ENCODE data around the gene RPL38. TPM values are rescaled to one million over a fixed set of nuclear protein-coding genes. Genes with fewer than 3 reads are reported as not detected.

The RPL38 gene
- polyA plus RNA-seq, 1 experiment, result 1,841 TPM

DNA sequence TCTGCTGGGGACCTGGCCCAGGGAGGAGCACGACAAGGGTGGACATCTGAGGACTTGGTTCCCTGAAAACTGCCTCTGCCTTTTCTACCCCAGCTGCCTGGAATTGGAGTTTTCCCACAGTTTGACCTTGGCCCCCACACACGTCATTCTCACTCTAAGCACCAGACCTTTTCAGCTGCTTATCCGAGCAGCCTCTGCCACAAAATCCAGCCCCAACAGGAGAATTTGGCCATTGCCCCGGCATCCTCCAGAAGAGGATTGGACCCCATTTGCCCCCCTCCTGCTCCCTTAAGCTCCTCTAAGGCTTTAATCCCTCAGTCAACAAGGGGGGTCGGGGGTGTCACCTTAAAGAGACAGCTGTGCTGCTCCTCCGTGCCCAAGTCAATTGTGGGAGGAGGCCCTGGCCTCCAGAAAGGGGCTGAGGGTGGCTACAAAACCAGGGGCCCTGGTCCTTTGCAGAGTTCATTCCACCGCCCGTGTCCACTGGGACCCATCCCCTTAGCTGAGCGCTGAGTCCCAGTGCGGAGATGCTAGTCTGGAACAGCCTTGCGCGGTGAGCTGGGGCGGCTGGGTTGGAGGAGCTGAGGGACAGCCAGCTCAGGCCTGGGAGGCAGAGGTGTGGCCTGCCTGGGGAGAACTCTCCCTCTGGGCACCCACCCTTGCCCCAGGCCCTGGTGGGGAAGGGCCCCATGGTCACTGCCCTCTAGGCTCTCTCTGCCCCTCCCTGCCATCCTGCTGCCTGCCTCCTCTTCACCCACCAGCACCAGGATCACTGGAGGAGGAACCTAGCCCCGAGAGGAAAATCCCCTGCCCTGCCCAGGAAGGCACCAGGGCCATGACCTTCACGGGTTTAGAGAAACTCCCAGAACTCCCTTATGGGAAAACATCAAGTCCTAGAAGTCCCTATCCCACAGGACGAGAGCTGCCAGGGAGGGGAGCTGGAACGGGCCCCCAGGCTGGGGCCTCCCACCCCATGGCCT lies 28.7 kb downstream of the RPL38 start:
- Histone ChIP-seq H3K27me3 (ENCODE audit: control insufficient read depth, insufficient read depth, low read length) (no peaks in the 10 kb centered on the region), H3K36me3 (ENCODE audit: control insufficient read depth, insufficient read depth, low read length) (no peaks in the 10 kb centered on the region), H3K4me3 (ENCODE audit: low read depth, low read length) (no peak overlapping the region)
- DNase-seq (ENCODE audit: low read depth), result no peak
- POLR2A ChIA-PET, result no interaction called here
- TF ChIP-seq, protein P1, sequence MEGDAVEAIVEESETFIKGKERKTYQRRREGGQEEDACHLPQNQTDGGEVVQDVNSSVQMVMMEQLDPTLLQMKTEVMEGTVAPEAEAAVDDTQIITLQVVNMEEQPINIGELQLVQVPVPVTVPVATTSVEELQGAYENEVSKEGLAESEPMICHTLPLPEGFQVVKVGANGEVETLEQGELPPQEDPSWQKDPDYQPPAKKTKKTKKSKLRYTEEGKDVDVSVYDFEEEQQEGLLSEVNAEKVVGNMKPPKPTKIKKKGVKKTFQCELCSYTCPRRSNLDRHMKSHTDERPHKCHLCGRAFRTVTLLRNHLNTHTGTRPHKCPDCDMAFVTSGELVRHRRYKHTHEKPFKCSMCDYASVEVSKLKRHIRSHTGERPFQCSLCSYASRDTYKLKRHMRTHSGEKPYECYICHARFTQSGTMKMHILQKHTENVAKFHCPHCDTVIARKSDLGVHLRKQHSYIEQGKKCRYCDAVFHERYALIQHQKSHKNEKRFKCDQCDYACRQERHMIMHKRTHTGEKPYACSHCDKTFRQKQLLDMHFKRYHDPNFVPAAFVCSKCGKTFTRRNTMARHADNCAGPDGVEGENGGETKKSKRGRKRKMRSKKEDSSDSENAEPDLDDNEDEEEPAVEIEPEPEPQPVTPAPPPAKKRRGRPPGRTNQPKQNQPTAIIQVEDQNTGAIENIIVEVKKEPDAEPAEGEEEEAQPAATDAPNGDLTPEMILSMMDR (IDR thresholded peaks at IDR 0.05; ENCODE audit: insufficient read depth, low read depth, low read length), result no peak
- CTCF ChIA-PET, result interaction anchor here (0.6 to 1.0 kb wide), 3 partner anchors 9 to 419 kb away, joined by 3 to 5 read pairs (median 3); no protein-coding TSS in a partner anchor

DNA sequence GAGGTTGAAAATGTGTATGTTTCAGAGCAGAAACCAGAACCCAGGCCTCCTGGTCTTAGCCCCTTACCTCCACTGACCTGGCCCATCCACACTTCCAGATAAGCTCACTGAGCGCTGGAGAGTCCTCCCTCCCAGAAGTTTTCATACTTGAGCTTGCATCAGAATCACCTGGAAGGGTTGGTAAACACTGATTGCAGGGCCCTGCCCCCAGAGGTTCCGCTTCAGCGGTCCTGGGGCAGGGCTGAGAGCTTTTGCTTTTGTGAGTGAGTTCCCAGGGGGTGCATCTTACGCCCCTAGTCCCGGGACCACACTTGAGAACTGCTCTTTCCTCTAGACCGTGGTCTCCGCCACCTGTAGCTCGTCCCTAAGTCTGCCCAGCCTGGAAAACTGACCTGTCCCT lies 30.5 kb downstream of the RPL38 start:
- Histone ChIP-seq H3K36me3 (ENCODE audit: control insufficient read depth, insufficient read depth, low read length) (no peaks in the 10 kb centered on the region), H3K27me3 (ENCODE audit: control insufficient read depth, insufficient read depth, low read length) (no peaks in the 10 kb centered on the region), H3K4me3 (ENCODE audit: low read depth, low read length) (no peak overlapping the region)
- DNase-seq (ENCODE audit: low read depth), result no peak
- ChIA-PET POLR2A (no interaction called here), CTCF (no interaction called here)
- TF ChIP-seq, protein P1 (IDR thresholded peaks at IDR 0.05; ENCODE audit: insufficient read depth, low read depth, low read length), result no peak

DNA sequence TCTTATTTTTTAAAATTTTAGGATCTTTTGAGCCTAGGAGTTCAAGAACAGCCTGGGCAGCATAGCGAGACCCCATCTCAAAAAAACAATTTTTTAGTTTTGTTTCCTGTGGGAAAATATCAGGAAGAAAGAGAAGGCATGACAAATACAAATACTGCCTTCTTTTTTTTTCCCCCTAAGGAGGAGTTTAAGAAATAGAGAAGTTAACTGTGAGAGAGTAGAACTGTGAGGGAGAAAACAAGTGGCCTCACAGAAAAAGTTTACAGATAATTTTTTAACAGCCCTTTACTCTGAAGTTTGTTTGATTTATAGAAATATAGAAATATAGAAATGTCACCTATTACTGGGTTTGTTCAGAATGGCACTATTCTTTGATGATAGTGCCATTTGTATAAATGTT lies 31.0 kb downstream of the RPL38 start:
- H3K27me3 ChIP-seq (ENCODE audit: control insufficient read depth, insufficient read depth, low read length), result no peaks in the 10 kb centered on the region
- TF ChIP-seq, protein P1 (IDR thresholded peaks at IDR 0.05; ENCODE audit: insufficient read depth, low read depth, low read length), result no peak
- CTCF ChIA-PET, result no interaction called here
- no peak overlapping the region for H3K4me3 ChIP-seq (ENCODE audit: low read depth, low read length)
- no peak for DNase-seq (ENCODE audit: low read depth)
- no peaks in the 10 kb centered on the region for H3K36me3 ChIP-seq (ENCODE audit: control insufficient read depth, insufficient read depth, low read length)
- POLR2A ChIA-PET, result no interaction called here

DNA sequence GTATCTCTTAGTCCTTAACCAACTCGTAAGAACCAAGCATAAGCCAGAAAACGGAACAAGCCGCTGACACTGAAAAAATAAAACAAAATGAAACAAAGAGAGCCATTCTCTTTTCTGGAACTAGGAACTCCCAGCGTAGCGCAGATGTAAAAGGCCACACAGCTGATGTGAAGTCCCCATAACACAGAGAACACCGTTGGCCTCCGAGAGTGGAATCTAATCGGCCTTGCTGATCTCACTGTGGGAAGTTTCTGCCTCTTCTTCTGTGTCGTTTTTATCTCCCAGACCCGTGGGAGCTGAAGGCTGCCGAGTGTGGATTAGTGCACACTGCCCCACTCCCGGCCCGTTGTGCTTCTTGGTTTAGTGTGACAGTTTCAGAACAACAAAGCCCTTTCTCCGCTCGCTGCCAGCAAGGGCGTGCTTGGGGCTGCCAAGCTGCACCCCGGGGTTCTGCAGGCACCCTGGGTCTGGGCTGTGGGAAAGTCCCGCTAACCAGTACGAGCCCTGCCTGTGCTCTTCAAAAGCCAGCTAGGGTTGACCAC lies 31.6 kb downstream of the RPL38 start:
- no peak for DNase-seq (ENCODE audit: low read depth)
- Histone ChIP-seq H3K36me3 (ENCODE audit: control insufficient read depth, insufficient read depth, low read length) (no peaks in the 10 kb centered on the region), H3K4me3 (ENCODE audit: low read depth, low read length) (no peak overlapping the region), H3K27me3 (ENCODE audit: control insufficient read depth, insufficient read depth, low read length) (no peaks in the 10 kb centered on the region)
- ChIA-PET CTCF (no interaction called here), POLR2A (no interaction called here)
- TF ChIP-seq, protein P1 (IDR thresholded peaks at IDR 0.05; ENCODE audit: insufficient read depth, low read depth, low read length), result no peak

- no peak for DNase-seq (ENCODE audit: low read depth)
- ChIA-PET POLR2A (no interaction called here), CTCF (no interaction called here)
- Histone ChIP-seq H3K36me3 (ENCODE audit: control insufficient read depth, insufficient read depth, low read length) (no peaks in the 10 kb centered on the region), H3K27me3 (ENCODE audit: control insufficient read depth, insufficient read depth, low read length) (no peaks in the 10 kb centered on the region), H3K4me3 (ENCODE audit: low read depth, low read length) (no peak overlapping the region)
- TF ChIP-seq, protein P1 (IDR thresholded peaks at IDR 0.05; ENCODE audit: insufficient read depth, low read depth, low read length), result no peak
Measured at GRCh38 chr17:74235911-74236371, 32.5 kb downstream of the RPL38 start.

Data from BJ (cell line).